Left lung (tissue), 10 donors: ENCODE results near the gene UVRAG. TPM values are rescaled to one million over a fixed set of nuclear protein-coding genes. Genes with fewer than 3 reads are reported as not detected.
A peak's percentile ranks its signal among the peaks of the same experiment; 100 is the strongest.

ENCODE experiments used
- ATAC-seq: fragments of 200-7000 bp; cut with Tn5 transposase; one replicate; pipeline ENCODE4 v1.9.1; 2020; ENCODE audit warnings: moderate library complexity
- DNase-seq, 4 donors: peaks; one replicate each; pipeline ENCODE4 v3.0.0-alpha.2; 2013 to 2020
- H3K27ac ChIP-seq, 2 donors: fragments of 200-600 bp; sonication (generic) in 1 of 2; one replicate each; pipeline versions ENCODE4 v1.5.0 to v1.8.0; 2020 to 2021
- H3K27me3 ChIP-seq, 2 donors: fragments of 200-600 bp; sonication (generic) in 1 of 2; one replicate each; pipeline versions ENCODE4 v1.5.0 to v1.8.0; 2020 to 2021
- H3K36me3 ChIP-seq, 2 donors: fragments of 200-600 bp; sonication (generic) in 1 of 2; one replicate each; pipeline versions ENCODE4 v1.5.0 to v1.8.0; 2020 to 2021
- H3K4me1 ChIP-seq, 2 donors: fragments of 200-600 bp; one replicate each; pipeline ENCODE4 v1.8.0; 2021
- H3K4me3 ChIP-seq, 2 donors: fragments of 200-600 bp; sonication (generic) in 1 of 2; one replicate each; pipeline versions ENCODE4 v1.5.0 to v1.8.0; 2020 to 2021; ENCODE audit warnings: mild to moderate bottlenecking in 1 of 2
- H3K9me3 ChIP-seq, 2 donors: fragments of 200-600 bp; sonication (generic) in 1 of 2; one replicate each; pipeline versions ENCODE4 v1.5.0 to v1.8.0; 2020 to 2021
- CTCF ChIP-seq, 2 donors: fragments of 200-600 bp; sonication (generic) in 1 of 2; IDR thresholded peaks; one replicate each; pipeline versions ENCODE4 v1.5.0 to v1.8.0; 2021; ENCODE audit warnings: antibody characterized with exemption in 2 of 2
- intact Hi-C, 2 donors: fragments of 100-400 bp; cut with DNase I; formaldehyde crosslinking; loops; one replicate each; pipeline versions ENCODE4 v1.11.2 to v1.14.2; 2022
- polyA plus RNA-seq, 6 donors: library from polyadenylated mRNA; unstranded; fragments of 120-200 nt; gene quantifications; one replicate each; pipeline ENCODE4 v1.2.1, GENCODE V29; 2013; ENCODE audit not compliant: insufficient read length in 6 of 6
- total RNA-seq, 2 donors: library from RNA; stranded (reverse); fragmentation: NEBNext Ultra II Directional; extraction: Animal tissue kit (Norgen Biotek cat#: 25700); gene quantifications; one replicate each; pipeline ENCODE4 v1.2.1, GENCODE V29; 2021
- donor health status: DM: no; HTN: yes; CAD: no.
- donor health status: DM: no; HTN: no; CAD: no.

The UVRAG gene
- total and polyA plus RNA-seq, 8 donors = 19.3 to 36.0 (median 22.3) TPM

- H3K27ac ChIP-seq = no peak overlapping the region
- no peaks in the 10 kb centered on the region for H3K9me3 ChIP-seq
- H3K4me3 ChIP-seq = no peak overlapping the region
- ATAC-seq (no peak), DNase-seq (no peak)
- H3K27me3 ChIP-seq = no peaks in the 10 kb centered on the region
- TF ChIP-seq CTCF (IDR thresholded peaks at IDR 0.05) = no peak
- H3K4me1 ChIP-seq = peaks cover 0 to 11% of the 10 kb centered on the region in 2 donors
- intact Hi-C loops = loop anchor here in 1 of 2 donors (10.0 kb wide), 1 partner anchor 412 kb away; no protein-coding TSS in a partner anchor
- no peaks in the 10 kb centered on the region for H3K36me3 ChIP-seq
These were observed 88.3 kb downstream of the UVRAG start for GRCh38 chr11:75903276-75903675.

- DNase-seq (no peak), ATAC-seq (no peak)
- H3K9me3 ChIP-seq = no peaks in the 10 kb centered on the region
- H3K27me3 ChIP-seq = no peaks in the 10 kb centered on the region
- intact Hi-C loops = loop anchor here in 1 of 2 donors (10.0 kb wide), 1 partner anchor 409 kb away; no protein-coding TSS in a partner anchor
- no peak overlapping the region for H3K27ac ChIP-seq
- H3K4me1 ChIP-seq = peaks cover 0 to 12% of the 10 kb centered on the region in 2 donors
- H3K4me3 ChIP-seq = no peak overlapping the region
- no peak for TF ChIP-seq CTCF (IDR thresholded peaks at IDR 0.05)
- no peaks in the 10 kb centered on the region for H3K36me3 ChIP-seq
These were observed 90.4 kb downstream of the UVRAG start for GRCh38 chr11:75905434-75905833.

- no peak for DNase-seq
- Histone ChIP-seq H3K4me1 (peaks cover 0 to 12% of the 10 kb centered on the region in 2 donors), H3K9me3 (no peaks in the 10 kb centered on the region), H3K27me3 (no peaks in the 10 kb centered on the region), H3K36me3 (peaks cover 0 to 11% of the 10 kb centered on the region in 2 donors), H3K27ac (no peak overlapping the region), H3K4me3 (no peak overlapping the region)
- TF ChIP-seq CTCF (IDR thresholded peaks at IDR 0.05) = no peak
- intact Hi-C loops = loop anchor here in 1 of 2 donors (10.0 kb wide), 1 partner anchor 407 kb away; no protein-coding TSS in a partner anchor
- ATAC-seq = no peak
These were observed 93.0 kb downstream of the UVRAG start for GRCh38 chr11:75907906-75908527.

- Histone ChIP-seq H3K27me3 (no peaks in the 10 kb centered on the region), H3K36me3 (peaks cover 0 to 23% of the 10 kb centered on the region in 2 donors), H3K4me3 (no peak overlapping the region), H3K4me1 (peaks cover 0 to 12% of the 10 kb centered on the region in 2 donors), H3K27ac (no peak overlapping the region), H3K9me3 (no peaks in the 10 kb centered on the region)
- DNase-seq (no peak), ATAC-seq (no peak)
- no peak for TF ChIP-seq CTCF (IDR thresholded peaks at IDR 0.05)
- intact Hi-C loops = no loop called here
These were observed 95.6 kb downstream of the UVRAG start for GRCh38 chr11:75910426-75911145.

- Histone ChIP-seq H3K4me3 (no peak overlapping the region), H3K27ac (no peak overlapping the region), H3K36me3 (peaks cover 0 to 23% of the 10 kb centered on the region in 2 donors), H3K9me3 (no peaks in the 10 kb centered on the region), H3K4me1 (peaks cover 0 to 12% of the 10 kb centered on the region in 2 donors), H3K27me3 (no peaks in the 10 kb centered on the region)
- DNase-seq (peak in 1 of 4 donors; percentile 61), ATAC-seq (no peak)
- no peak for TF ChIP-seq CTCF (IDR thresholded peaks at IDR 0.05)
- intact Hi-C loops = no loop called here
These were observed 96.4 kb downstream of the UVRAG start for GRCh38 chr11:75911459-75911858.
